SK-N-SH treated with all-trans-retinoic acid at 6 μM for 48 hours (cell line): ENCODE data around the gene SLC5A9.
"Not testable (repeated sequence)": the region's sequence is repeated elsewhere in the genome, so short reads cannot be mapped to it uniquely, and the experiment has no call there.

ENCODE experiments used
- ESRRG ChIP-seq: fragments of 250-450 bp; sonication (Bioruptor Pico); IDR thresholded peaks from 2 replicates; pipeline ENCODE4 v1.6.1; 2021; ENCODE audit warnings: mild to moderate bottlenecking
- TCF4 ChIP-seq: fragments of 250-450 bp; sonication (Bioruptor Pico); IDR thresholded peaks from 2 replicates; pipeline ENCODE4 v1.8.0; 2021; ENCODE audit warnings: mild to moderate bottlenecking, moderate library complexity, borderline replicate concordance
- TOX ChIP-seq: fragments of 250-450 bp; sonication (Bioruptor Pico); IDR thresholded peaks from 2 replicates; pipeline ENCODE4 v1.8.0; 2021; ENCODE audit warnings: mild to moderate bottlenecking, moderate library complexity, borderline replicate concordance

- TF ChIP-seq TCF4 (CRISPR knock-in tag); TOX (CRISPR knock-in tag); ESRRG: not testable (repeated sequence)
Measured at GRCh38 chr1:48284696-48285420, 62.3 kb downstream of the SLC5A9 start.
